Large intestine (tissue), 3 donors: Measurements from ENCODE around the gene TYROBP. TPM values are rescaled to one million over a fixed set of nuclear protein-coding genes. Genes with fewer than 3 reads are reported as not detected.
"Not testable (repeated sequence)": the region's sequence is repeated elsewhere in the genome, so short reads cannot be mapped to it uniquely, and the experiment has no call there.

Source experiments
- DNase-seq, 2 donors: peaks; one replicate each; pipeline versions ENCODE4 v3.0.0 to v3.0.0-alpha.2; 2013
- H3K27ac ChIP-seq: one replicate; pipeline ENCODE4 v1.5.1; 2013; ENCODE audit warnings: low read length
- H3K27me3 ChIP-seq: 2 replicates; pipeline ENCODE4 v1.6.1; 2013; ENCODE audit warnings: low read length; ENCODE audit not compliant: control insufficient read depth, insufficient read depth
- H3K36me3 ChIP-seq: 2 replicates; pipeline ENCODE4 v1.6.1; 2013; ENCODE audit warnings: low read length; ENCODE audit not compliant: control insufficient read depth, insufficient read depth
- H3K4me1 ChIP-seq: one replicate; pipeline ENCODE4 v1.6.1; 2013; ENCODE audit warnings: low read length; ENCODE audit not compliant: control insufficient read depth, insufficient read depth
- H3K4me3 ChIP-seq: one replicate; pipeline ENCODE4 v1.5.1; 2013; ENCODE audit warnings: low read length
- H3K9me3 ChIP-seq: one replicate; pipeline ENCODE4 v1.6.1; 2013; ENCODE audit warnings: mild to moderate bottlenecking, low read depth, low read length, moderate library complexity; ENCODE audit not compliant: control insufficient read depth
- WGBS: methylation state at CpG from one replicate; pipeline ENCODE4 v1.1.5; 2013; ENCODE audit warnings: low lambda C conversion rate; ENCODE audit not compliant: insufficient coverage; 5-methylcytosine and 5-hydroxymethylcytosine counted together
- polyA plus RNA-seq: library from polyadenylated mRNA; unstranded; fragments of 120-200 nt; gene quantifications from one replicate; pipeline ENCODE4 v1.2.1, GENCODE V29; 2013

TYROBP gene
- polyA plus RNA-seq, 1 donor, result 41.8 TPM

DNA sequence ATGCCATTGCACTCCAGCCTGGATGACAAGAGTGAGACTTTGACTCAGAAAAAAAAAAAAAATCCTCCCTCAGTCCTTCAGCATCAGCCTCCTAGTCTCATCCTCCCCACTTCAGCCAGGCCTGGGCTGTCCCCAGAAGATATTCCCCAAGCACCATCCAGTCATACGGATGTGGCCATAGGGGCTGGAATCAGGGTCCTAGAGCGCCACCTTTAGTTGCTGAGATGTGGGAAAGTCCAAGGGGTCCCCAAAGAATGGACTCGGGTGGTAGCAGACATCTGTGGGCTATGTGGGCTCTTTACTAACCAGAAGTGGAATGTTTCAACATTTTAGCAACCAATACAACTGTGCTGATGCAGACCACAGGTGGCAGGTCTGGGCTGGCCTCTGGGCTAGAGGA, 3.1 kb upstream of the TYROBP start:
- no peaks in the 10 kb centered on the region for H3K36me3 ChIP-seq
- WGBS, result no CpG with 5 or more reads among the region's 3 CpGs
- DNase-seq, result no peak
- H3K27ac ChIP-seq, result no peak overlapping the region
- H3K27me3 ChIP-seq, result no peaks in the 10 kb centered on the region
- no peak overlapping the region for H3K4me3 ChIP-seq
- H3K4me1 ChIP-seq, result no peaks in the 10 kb centered on the region
- no peaks in the 10 kb centered on the region for H3K9me3 ChIP-seq

DNA sequence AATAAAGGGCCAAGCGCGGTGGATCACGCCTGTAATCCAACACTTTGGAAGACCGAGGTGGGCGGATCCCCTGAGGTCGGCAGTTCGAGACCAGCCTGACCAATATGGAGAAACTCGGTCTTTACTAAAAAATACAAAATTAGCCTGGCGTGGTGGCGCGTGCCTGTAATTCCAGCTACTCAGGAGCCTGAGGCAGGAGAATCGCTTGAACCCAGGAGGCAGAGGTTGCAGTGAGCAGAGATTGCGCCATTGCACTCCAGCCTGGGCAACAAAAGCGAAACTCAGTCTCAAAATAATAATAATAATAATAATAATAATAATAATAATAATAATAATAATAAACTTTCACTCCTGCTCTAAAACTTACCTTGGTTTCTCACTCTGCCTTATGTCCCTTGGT, 2.3 kb upstream of the TYROBP start:
- no CpG with 5 or more reads among the region's 14 CpGs for WGBS
- H3K4me1 ChIP-seq, H3K9me3 ChIP-seq, DNase-seq, H3K27ac ChIP-seq, H3K4me3 ChIP-seq, H3K36me3 ChIP-seq, H3K27me3 ChIP-seq: not testable (repeated sequence)

DNA sequence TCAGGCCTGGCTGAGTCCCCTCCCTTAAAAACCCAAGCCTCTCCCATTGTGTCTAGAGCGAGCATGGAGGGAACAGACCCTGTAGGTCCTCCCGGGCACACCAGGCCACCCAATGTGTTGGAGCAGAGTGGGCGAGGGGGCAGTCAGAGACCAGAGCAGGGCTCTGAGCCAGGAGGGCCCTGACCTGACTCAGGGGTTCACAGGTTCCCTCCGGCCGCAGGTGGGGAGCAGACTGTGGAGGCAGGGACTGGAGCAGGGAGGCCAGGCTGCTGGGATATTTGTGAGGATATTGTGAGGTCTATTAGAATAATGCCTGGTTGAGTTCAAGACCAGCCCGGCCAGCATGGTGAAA, 1.6 kb upstream of the TYROBP start:
- no peaks in the 10 kb centered on the region for H3K4me1 ChIP-seq
- H3K27ac ChIP-seq, result no peak overlapping the region
- WGBS, result no CpG with 5 or more reads among the region's 6 CpGs

DNA sequence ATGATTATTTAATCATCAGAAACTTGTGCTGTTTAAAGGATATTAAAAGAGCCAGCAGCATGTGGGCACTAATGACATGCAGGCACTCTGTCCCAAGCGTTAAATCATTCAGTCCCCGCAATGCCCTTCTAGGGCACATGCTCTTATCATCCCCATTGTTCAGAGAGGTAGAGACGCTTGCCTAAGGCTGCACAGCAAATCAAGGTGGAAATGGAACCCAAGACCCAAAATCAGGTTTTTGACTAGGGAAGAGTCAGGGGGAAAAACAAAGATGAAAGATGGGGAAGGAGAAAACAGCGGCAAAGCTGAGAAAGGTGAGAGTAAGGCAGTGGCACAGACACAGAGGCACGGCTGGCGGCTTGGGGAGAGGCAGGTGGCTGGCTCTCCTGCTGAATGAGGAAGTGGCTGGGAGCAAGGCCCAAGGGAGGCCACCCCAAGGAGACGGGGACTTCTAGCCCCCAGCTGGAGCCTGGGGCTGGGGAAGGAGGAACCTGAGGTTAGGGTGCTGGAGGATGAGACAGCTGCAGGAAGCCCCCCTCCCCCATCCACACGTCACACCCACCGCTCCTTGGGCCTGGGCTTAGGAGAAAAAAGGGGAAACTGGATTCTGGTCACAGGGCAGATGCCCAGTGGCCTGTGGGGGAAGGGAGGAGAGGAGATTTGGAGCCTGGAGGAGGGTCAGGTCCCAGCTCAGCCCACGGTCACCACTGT, 1.0 kb upstream of the TYROBP start:
- H3K27ac ChIP-seq, result no peak overlapping the region

More for the DNA sequence above, 1.6 kb upstream of the TYROBP start:
- Histone ChIP-seq H3K9me3 (no peaks in the 10 kb centered on the region), H3K36me3 (no peaks in the 10 kb centered on the region), H3K4me3 (no peak overlapping the region), H3K27me3 (peaks cover 1% of the 10 kb centered on the region)
- DNase-seq, result no peak

DNA sequence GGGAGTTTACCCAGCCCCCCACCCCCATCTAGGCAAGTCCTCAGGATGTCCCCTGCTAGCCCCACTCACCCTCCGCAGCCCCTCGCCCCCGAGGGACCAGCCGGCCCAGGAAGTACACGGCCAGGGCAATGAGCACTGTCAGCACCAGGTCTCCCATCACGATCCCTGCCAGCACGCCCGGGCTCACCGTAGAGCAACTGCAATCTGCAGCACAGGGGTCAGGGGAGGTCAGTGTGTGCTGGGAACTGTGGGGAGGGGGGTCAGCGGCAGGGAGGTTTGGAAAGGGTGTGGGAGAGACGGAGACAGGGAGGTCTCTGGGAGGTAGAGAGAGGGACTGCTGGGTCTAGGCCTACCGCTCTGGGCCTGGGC, 734 bp downstream of the TYROBP start:
- Histone ChIP-seq H3K4me3 (peak overlapping the region; percentile 30), H3K4me1 (peaks cover 8% of the 10 kb centered on the region), H3K27ac (no peak overlapping the region), H3K9me3 (no peaks in the 10 kb centered on the region), H3K27me3 (peaks cover 21% of the 10 kb centered on the region), H3K36me3 (no peaks in the 10 kb centered on the region)
- 58% methylated on average over 2 of the region's 12 CpGs for WGBS
- no peak for DNase-seq

More for the DNA sequence above, 1.0 kb upstream of the TYROBP start:
- DNase-seq, result no peak
- no CpG with 5 or more reads among the region's 10 CpGs for WGBS
- Histone ChIP-seq H3K9me3 (no peaks in the 10 kb centered on the region), H3K4me3 (no peak overlapping the region), H3K27me3 (peaks cover 7% of the 10 kb centered on the region), H3K36me3 (no peaks in the 10 kb centered on the region), H3K4me1 (no peaks in the 10 kb centered on the region)

DNA sequence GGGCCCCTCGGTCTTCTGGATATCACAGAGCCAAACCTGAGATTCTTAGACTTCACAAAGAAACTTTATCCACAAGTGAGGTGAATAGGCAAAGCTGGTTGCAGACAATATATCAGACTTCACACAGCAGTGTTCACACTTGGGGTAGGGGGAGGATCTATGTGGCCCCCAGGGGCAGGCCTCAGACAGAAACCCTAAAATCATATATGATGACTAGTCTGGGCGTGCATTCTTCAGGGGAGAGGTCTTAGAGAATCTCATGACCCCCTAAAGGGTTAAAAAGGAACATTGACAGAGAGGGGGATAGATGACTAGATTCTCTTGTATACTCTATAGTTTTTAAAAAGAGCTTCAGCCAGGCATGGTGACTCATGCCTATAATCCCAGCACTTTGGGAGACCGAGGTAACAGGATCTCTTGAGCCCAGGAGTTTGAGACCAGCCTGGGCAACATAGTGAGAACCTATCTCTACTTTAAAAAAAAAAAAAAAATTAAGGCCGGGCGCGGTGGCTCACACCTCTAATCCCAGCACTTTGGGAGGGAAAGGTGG, 2.8 kb downstream of the TYROBP start:
- Histone ChIP-seq H3K4me3 (no peak overlapping the region), H3K9me3 (no peaks in the 10 kb centered on the region), H3K27ac (no peak overlapping the region), H3K27me3 (peaks cover 27% of the 10 kb centered on the region), H3K4me1 (peaks cover 8% of the 10 kb centered on the region), H3K36me3 (no peaks in the 10 kb centered on the region)
- DNase-seq, result no peak
- WGBS, result 100% methylated on average over 1 of the region's 6 CpGs

DNA sequence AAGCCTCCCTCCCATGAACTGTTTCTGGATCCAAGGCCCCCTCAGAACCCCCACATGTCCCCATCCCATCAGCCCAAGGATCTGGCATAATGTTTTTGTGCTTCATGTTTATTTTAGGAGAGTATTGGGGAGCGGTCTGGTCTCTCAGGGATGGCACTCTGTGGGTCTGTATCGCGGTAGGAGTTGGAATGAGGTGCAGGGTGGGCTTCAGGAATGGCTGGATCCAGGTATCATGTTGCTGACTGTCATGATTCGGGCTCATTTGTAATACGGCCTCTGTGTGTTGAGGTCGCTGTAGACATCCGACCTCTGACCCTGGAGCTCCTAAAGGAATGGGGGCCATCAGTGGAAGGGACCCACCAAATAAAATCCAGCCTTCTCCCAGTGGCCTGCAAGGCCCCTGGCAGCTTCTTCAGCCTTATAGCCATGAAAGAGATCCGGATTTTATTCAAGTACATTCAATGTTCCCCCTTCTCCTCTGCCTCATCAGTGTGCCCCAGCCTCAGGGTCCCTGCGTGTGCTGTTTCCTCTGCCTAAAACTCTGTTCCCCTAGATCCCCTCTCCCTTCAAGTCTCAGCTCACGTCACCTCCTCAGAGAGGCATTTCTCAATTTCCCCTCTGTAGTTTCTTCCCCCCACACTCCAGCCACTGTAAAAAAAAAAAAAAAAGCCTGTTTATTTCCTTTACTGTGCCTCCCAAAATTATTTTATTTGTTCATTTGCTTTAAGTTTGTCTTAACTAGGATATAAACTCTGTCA, 3.6 kb downstream of the TYROBP start:
- Histone ChIP-seq H3K4me3 (no peak overlapping the region), H3K9me3 (no peaks in the 10 kb centered on the region), H3K27ac (no peak overlapping the region), H3K36me3 (no peaks in the 10 kb centered on the region), H3K27me3 (peaks cover 27% of the 10 kb centered on the region), H3K4me1 (peaks cover 8% of the 10 kb centered on the region)
- DNase-seq, result no peak
- 55% methylated on average over 2 of the region's 10 CpGs for WGBS

DNA sequence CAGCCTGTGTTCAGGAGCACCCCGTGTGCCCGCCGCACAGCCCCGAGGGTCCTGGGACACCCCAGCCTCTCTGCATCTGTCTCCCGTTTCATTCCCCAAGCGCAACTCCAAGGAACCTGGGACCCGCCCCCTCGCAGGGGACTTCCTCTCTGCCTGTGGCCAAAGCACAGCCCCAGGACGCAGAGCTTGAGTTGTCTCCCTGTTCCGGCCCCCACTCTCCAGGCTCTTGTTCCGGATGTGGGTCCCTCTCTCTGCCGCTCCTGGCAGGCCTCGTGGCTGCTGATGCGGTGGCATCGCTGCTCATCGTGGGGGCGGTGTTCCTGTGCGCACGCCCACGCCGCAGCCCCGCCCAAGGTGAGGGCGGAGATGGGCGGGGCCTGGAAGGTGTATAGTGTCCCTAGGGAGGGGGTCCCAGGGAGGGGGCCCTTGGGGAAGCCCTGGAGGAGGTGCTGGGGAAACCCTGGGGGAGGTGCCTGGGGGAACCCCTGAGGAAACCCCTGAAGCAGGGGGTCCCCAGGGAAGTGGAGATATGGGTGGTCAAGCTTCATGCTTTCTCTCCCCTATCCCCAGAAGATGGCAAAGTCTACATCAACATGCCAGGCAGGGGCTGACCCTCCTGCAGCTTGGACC, 4.4 kb downstream of the TYROBP start:
- Histone ChIP-seq H3K4me3 (peak overlapping the region; percentile 4), H3K4me1 (peaks cover 8% of the 10 kb centered on the region), H3K27ac (no peak overlapping the region), H3K9me3 (no peaks in the 10 kb centered on the region), H3K36me3 (no peaks in the 10 kb centered on the region), H3K27me3 (peaks cover 27% of the 10 kb centered on the region)
- no CpG with 5 or more reads among the region's 24 CpGs for WGBS
- peak; percentile 62 to 64 for DNase-seq

DNA sequence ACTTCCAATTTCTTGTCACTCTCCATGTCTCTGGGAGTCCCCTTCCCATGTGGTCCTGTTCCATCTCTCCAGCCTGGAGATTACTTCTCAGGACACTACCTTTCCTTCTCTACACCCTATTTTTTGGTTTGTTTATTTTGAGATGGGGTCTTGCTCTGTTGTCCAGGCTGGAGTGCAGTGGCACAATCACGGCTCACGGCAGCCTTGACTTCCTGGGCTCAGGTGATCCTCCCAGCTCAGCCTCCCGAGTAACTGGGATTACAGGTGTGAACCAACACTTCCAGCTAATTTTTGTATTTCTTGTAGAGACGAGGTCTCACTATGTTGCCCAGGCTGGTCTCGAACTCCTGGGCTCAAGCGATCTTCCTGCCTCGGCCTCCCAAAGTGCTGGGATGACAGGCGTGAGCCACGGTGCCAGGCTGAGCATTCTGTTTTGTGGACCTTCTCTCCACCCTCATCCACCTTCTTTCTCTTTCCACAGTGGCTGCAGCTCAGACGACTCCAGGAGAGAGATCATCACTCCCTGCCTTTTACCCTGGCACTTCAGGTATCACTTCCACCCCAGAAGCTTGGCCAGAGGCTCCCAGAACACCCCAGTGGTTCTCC, 5.1 kb downstream of the TYROBP start:
- Histone ChIP-seq H3K27me3 (peaks cover 27% of the 10 kb centered on the region), H3K27ac (no peak overlapping the region), H3K4me3 (peak overlapping the region; percentile 4), H3K9me3 (no peaks in the 10 kb centered on the region), H3K36me3 (no peaks in the 10 kb centered on the region), H3K4me1 (peaks cover 15% of the 10 kb centered on the region)
- no CpG with 5 or more reads among the region's 10 CpGs for WGBS
- DNase-seq, result no peak
